ENCODE data around the gene FRY.
"Not testable (repeated sequence)": the region's sequence is repeated elsewhere in the genome, so short reads cannot be mapped to it uniquely, and the experiment has no call there.

The FRY gene

GRCh38 chr13:31996601-31997000 is 35.0 kb upstream of the FRY start:
- no peak for TF ChIP-seq CTCF (IDR thresholded peaks at IDR 0.05; ENCODE audit: extremely low read depth, insufficient read depth, missing control alignments)
- no peak for DNase-seq (ENCODE audit: low spot score)
- in situ Hi-C loops (cut with MboI; ENCODE audit: low pct_unique_long_range_greater_than_20kb, low sequenced_read_pairs, unreplicated experiment), result no loop called here

DNA sequence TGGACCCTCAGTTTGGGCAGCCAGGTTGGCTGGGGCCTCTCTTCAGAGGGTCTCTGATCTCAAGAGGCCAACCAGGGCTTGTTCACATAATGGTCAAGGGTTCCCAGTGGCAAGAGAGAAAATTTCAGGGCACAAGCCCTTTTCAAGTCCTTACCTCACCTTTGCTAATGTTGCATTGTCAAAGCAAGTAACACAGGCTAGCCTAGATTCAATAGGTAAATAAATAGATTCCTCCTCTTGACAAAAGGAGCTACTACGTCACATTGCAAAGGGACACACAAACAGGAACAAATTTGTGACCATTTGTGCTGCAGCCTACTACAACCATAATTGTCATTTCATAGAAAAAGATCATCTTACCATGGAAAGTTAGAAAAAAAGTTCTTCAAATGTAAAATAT is 33.9 kb upstream of the FRY start:
- no peak for TF ChIP-seq CTCF (IDR thresholded peaks at IDR 0.05; ENCODE audit: extremely low read depth, insufficient read depth, missing control alignments)
- no peak for DNase-seq (ENCODE audit: low spot score)
- in situ Hi-C loops (cut with MboI; ENCODE audit: low pct_unique_long_range_greater_than_20kb, low sequenced_read_pairs, unreplicated experiment), result no loop called here

DNA sequence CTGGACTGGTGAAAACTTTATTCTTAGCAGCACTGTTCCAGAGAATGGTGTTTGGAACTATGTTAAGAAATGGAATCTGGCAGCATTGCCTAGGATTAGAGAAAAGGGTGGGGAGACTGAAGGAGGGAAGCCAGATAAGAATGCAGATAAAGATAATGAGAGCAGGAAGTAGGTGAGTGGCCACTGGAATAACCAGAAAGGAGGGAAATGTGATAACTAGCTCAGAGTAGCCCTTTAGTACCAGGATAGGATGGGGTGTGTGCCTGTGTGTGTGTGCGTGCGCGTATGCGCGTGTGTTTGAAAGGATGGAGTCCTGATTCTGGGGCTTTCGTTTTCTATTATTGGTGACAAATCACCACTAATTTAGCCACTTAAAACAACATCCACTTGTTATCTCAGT is 33.4 kb upstream of the FRY start:
- no peak for DNase-seq (ENCODE audit: low spot score)
- TF ChIP-seq CTCF (IDR thresholded peaks at IDR 0.05; ENCODE audit: extremely low read depth, insufficient read depth, missing control alignments), result no peak
- in situ Hi-C loops (cut with MboI; ENCODE audit: low pct_unique_long_range_greater_than_20kb, low sequenced_read_pairs, unreplicated experiment), result no loop called here

GRCh38 chr13:32000754-32001153 is 30.8 kb upstream of the FRY start:
- in situ Hi-C loops (cut with MboI; ENCODE audit: low pct_unique_long_range_greater_than_20kb, low sequenced_read_pairs, unreplicated experiment), result not testable (repeated sequence)

GRCh38 chr13:32001154-32001768 is 30.3 kb upstream of the FRY start:
- in situ Hi-C loops (cut with MboI; ENCODE audit: low pct_unique_long_range_greater_than_20kb, low sequenced_read_pairs, unreplicated experiment), result no loop called here
- DNase-seq (ENCODE audit: low spot score), result peak; percentile 78
- TF ChIP-seq CTCF (IDR thresholded peaks at IDR 0.05; ENCODE audit: extremely low read depth, insufficient read depth, missing control alignments), result peak; percentile 69

More at GRCh38 chr13:32000754-32001153, 30.8 kb upstream of the FRY start:
- not testable (repeated sequence) for DNase-seq (ENCODE audit: low spot score)

- no peak for DNase-seq (ENCODE audit: low spot score)
- no peak for TF ChIP-seq CTCF (IDR thresholded peaks at IDR 0.05; ENCODE audit: extremely low read depth, insufficient read depth, missing control alignments)
- in situ Hi-C loops (cut with MboI; ENCODE audit: low pct_unique_long_range_greater_than_20kb, low sequenced_read_pairs, unreplicated experiment), result no loop called here
Observed at GRCh38 chr13:32001769-32002168, 29.8 kb upstream of the FRY start.

GRCh38 chr13:32002873-32003272 is 28.7 kb upstream of the FRY start:
- no peak for DNase-seq (ENCODE audit: low spot score)
- TF ChIP-seq CTCF (IDR thresholded peaks at IDR 0.05; ENCODE audit: extremely low read depth, insufficient read depth, missing control alignments), result no peak
- in situ Hi-C loops (cut with MboI; ENCODE audit: low pct_unique_long_range_greater_than_20kb, low sequenced_read_pairs, unreplicated experiment), result no loop called here

Measured in GM13977 (cell line).